Brain microvascular endothelial cell (primary cell): ENCODE results near the gene TCF7L1.
A peak's percentile ranks its signal among the peaks of the same experiment; 100 is the strongest.

Source experiments
- DNase-seq: peaks from one replicate; pipeline ENCODE4 v3.0.0-alpha.2; 2020
- H3K27ac ChIP-seq: fragments of 250-450 bp; sonication (Bioruptor Pico); 2 replicates; pipeline ENCODE4 v1.5.1; 2020; ENCODE audit warnings: mild to moderate bottlenecking, moderate library complexity
- H3K27me3 ChIP-seq: fragments of 250-450 bp; sonication (Bioruptor Pico); replicated peaks from 2 replicates; pipeline ENCODE4 v1.5.1; 2020; ENCODE audit warnings: mild to moderate bottlenecking
- H3K36me3 ChIP-seq: fragments of 250-450 bp; sonication (Bioruptor Pico); replicated peaks from 2 replicates; pipeline ENCODE4 v1.5.1; 2020; ENCODE audit warnings: mild to moderate bottlenecking
- H3K4me3 ChIP-seq: 2 replicates; pipeline ENCODE4 v1.5.1; 2011; ENCODE audit warnings: low read depth, mild to moderate bottlenecking, control low read depth, low read length, moderate library complexity
- CTCF ChIP-seq: IDR thresholded peaks from 2 replicates; pipeline ENCODE4 v1.5.1; 2011; ENCODE audit warnings: low read depth, mild to moderate bottlenecking, moderate library complexity, low read length, control low read depth, inconsistent platforms; ENCODE audit errors: missing control alignments
- in situ Hi-C: cut with HindIII; loops from 2 replicates; pipeline ENCODE4 v1.10.0; 2017; ENCODE audit warnings: low sequenced_read_pairs, low pct_ligation_motif_present

Gene TCF7L1

GRCh38 chr2:85133751-85134254 lies 611 bp downstream of the TCF7L1 start:
- Histone ChIP-seq H3K4me3 (peak overlapping the region; percentile 73), H3K27ac (no peak overlapping the region)
- TF ChIP-seq CTCF: no peak

GRCh38 chr2:85134255-85134895 lies 1.2 kb downstream of the TCF7L1 start:
- Histone ChIP-seq H3K4me3 (peak overlapping the region; percentile 73), H3K27me3 (no peaks in the 10 kb centered on the region), H3K36me3 (no peaks in the 10 kb centered on the region), H3K27ac (no peak overlapping the region)
- peak; percentile 2 for TF ChIP-seq CTCF
- no peak for DNase-seq
- in situ Hi-C loops: no loop called here

More at GRCh38 chr2:85133751-85134254, 611 bp downstream of the TCF7L1 start:
- in situ Hi-C loops: no loop called here
- H3K27me3 ChIP-seq: no peaks in the 10 kb centered on the region
- DNase-seq: no peak
- no peaks in the 10 kb centered on the region for H3K36me3 ChIP-seq

GRCh38 chr2:85134896-85135659 lies 1.9 kb downstream of the TCF7L1 start:
- in situ Hi-C loops: no loop called here
- no peaks in the 10 kb centered on the region for H3K27me3 ChIP-seq
- DNase-seq: no peak
- no peaks in the 10 kb centered on the region for H3K36me3 ChIP-seq
- no peak for TF ChIP-seq CTCF
- peak overlapping the region; percentile 73 for H3K4me3 ChIP-seq
- H3K27ac ChIP-seq: no peak overlapping the region

- Histone ChIP-seq H3K4me3 (no peak overlapping the region), H3K36me3 (no peaks in the 10 kb centered on the region), H3K27ac (no peak overlapping the region), H3K27me3 (no peaks in the 10 kb centered on the region)
- no peak for DNase-seq
- TF ChIP-seq CTCF: no peak
- in situ Hi-C loops: no loop called here
These were observed 2.4 kb downstream of the TCF7L1 start for GRCh38 chr2:85135660-85135914.

GRCh38 chr2:85137156-85137555 lies 4.0 kb downstream of the TCF7L1 start:
- in situ Hi-C loops: no loop called here
- no peak for TF ChIP-seq CTCF
- H3K27ac ChIP-seq: no peak overlapping the region
- DNase-seq: no peak
- H3K4me3 ChIP-seq: no peak overlapping the region
- H3K27me3 ChIP-seq: no peaks in the 10 kb centered on the region
- H3K36me3 ChIP-seq: no peaks in the 10 kb centered on the region
